ENCODE measurements around the gene CLNK.
"Not testable (repeated sequence)": the region's sequence is repeated elsewhere in the genome, so short reads cannot be mapped to it uniquely, and the experiment has no call there.

Gene CLNK

DNA sequence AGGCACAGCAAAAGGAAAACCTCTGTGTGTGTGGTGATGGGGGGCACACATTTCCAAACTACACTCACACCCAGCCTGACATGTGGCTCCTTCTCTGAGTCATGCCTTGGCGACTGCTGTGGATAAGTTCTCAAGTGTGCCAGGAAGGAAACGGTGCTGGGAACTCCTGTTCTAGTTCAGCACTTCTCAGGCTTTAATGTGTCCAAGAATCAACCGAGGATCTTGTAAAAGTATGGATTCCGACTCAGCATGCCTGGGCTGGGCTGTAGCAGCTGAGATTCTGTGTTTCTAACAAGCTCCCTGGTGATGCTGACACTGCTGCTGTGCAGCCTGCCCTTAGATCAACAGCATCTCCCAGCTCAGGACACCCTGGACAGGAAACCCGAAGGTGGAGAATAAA lies 20.2 kb downstream of the CLNK start:
- DNase-seq (ENCODE audit: low read depth in 1 of 2, low spot score in 1 of 2): no peak

DNA sequence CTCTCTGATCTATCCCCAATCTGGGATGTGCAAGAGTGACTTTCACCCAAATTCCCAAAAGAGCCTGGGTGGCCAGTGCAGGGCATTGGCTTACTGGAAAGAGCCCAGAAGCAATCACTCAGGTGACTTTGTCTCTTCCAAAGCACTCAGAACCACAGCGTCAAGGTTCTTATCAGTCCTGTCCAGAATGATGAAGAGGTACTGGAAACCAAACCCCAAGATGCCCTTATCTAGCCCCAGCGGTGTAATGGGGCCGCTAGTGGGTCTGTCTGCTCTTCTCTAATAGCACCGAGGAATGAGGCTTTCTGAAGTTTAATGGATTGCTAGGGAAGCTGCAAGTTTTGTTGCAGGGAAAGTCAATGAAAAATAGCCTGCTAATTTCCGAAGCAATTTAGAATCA lies 21.6 kb downstream of the CLNK start:
- no peak for DNase-seq (ENCODE audit: low read depth in 1 of 2, low spot score in 1 of 2)

DNA sequence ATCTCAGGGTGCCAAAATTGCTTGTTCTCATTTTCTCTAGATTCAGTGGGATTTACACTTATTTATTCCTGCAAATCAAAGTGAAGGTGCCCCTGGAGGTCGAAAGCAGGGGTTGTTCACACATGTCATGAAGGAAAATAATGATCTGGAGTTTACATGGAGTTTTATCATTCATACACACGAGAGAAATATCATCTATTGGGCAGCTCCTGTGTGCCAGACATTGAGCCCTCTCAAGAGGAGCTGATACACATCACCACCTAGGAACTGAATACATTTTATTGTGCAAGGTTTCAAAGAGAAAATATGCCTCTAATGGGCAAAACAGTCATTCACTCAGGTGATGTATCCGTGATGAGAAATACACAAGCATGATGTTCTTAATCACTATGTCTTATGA lies 23.5 kb downstream of the CLNK start:
- DNase-seq (ENCODE audit: low read depth in 1 of 2, low spot score in 1 of 2): no peak

DNA sequence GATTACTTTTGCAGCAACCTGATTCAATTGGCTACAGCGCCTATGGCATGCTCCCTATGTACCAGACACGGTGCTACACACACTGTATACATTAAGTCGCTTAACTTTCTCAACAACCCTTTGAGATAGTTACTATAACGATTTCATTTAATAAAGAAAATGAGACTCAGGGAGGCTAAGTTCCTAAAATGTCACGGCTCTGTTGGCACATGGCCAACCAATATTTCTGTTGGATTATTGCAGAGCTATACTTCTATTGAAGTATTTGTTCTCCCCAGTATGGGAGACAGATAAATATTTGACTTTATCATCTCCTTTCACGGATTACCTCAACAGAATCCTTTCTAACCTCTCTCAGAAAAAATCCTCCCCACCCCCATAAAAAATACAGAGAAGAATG lies 25.3 kb downstream of the CLNK start:
- DNase-seq (ENCODE audit: low read depth in 1 of 2, low spot score in 1 of 2): no peak

DNA sequence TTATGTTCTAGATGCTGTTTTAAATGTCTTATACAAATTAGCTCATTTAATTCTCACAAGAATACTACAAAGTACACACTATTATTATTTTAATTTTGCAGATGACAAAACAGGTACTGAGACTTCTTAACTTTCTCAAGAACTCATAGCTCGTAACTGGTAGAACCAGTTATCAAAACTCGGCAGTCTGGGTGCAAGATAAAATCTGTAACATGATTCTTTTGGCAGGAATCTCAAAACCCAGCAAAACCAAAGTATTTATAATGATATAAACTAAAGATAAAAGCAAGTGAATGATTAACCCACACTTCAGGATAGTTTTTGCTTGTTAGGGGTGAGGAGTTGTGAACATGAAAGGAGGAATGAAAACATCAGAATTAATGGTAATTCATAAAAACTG lies 27.6 kb downstream of the CLNK start:
- DNase-seq (ENCODE audit: low read depth in 1 of 2, low spot score in 1 of 2): no peak

DNA sequence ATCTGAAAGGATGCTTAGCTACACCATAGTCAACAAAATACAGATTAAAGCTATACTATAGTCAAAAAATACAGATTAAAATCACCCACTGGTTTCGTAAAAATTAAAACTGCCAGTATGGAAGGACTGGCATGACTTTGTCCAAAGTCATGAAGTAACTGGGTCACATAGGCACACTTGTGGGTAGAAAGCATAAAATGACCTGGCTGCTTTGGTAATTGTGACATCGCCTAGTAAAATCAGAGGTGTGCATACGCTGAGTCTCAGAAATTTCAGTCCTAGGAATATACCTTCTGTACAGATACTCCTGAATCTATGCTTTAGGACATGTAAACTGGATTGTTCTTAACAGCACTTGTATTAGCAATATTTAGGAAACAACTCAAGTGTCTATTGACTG lies 28.1 kb downstream of the CLNK start:
- no peak for DNase-seq (ENCODE audit: low read depth in 1 of 2, low spot score in 1 of 2)

DNA sequence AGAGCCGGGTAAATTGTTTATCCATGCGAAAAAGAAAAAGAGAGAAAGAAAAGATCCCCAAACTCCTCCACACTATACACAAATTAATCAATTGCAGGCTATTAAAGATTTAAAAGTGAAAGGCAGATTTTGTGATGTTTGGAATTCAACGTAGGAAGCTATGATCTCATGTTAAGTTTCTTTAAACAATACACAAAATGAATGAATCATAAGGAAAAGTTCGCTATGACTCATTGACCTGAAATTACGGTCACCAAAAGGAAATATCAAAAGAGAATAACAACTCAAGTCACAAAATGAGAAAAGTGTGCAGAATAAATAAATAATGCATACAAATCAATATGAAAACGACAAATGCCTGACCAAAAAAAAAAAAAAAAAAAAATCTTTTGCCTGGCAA lies 28.6 kb downstream of the CLNK start:
- DNase-seq (ENCODE audit: low read depth in 1 of 2, low spot score in 1 of 2): no peak

DNA sequence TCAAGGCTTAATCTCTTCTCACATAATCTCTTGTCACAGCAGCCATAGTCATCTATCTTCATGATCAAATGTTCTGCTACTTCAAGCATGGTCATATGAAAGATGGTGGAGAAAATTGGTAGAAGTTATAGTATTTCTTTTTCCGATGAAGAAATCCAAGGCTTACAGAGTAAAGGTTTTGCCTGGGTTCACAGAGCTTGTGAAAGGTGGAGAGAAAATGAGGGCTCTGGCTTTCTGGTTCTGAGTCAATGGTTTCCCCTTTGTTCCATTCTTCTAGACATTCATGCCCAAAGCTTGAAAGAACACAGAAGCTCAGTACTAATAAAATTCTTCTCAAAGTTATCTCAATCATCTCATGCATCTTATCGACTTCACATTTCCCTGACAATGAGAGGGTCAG lies 36.1 kb downstream of the CLNK start:
- no peak for DNase-seq (ENCODE audit: low read depth in 1 of 2, low spot score in 1 of 2)

DNA sequence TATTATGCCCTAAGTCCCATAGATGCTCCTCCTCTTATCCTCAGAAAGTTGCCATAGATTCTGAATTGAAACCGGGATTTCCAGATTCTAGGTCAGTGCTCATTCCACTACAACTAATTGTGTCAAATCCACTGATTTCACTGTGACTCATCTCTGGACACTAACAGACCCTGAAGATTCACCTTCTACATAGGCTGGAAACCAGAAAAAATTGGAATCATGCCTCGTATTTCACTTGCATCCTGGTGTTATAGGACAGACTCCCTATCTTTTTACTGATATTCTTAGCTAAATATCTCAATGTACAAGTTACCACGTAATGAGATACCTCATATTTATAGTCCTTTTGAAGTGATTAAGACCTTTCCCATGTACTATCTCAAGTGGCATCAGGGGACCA lies 36.7 kb downstream of the CLNK start:
- DNase-seq (ENCODE audit: low read depth in 1 of 2, low spot score in 1 of 2): no peak

DNA sequence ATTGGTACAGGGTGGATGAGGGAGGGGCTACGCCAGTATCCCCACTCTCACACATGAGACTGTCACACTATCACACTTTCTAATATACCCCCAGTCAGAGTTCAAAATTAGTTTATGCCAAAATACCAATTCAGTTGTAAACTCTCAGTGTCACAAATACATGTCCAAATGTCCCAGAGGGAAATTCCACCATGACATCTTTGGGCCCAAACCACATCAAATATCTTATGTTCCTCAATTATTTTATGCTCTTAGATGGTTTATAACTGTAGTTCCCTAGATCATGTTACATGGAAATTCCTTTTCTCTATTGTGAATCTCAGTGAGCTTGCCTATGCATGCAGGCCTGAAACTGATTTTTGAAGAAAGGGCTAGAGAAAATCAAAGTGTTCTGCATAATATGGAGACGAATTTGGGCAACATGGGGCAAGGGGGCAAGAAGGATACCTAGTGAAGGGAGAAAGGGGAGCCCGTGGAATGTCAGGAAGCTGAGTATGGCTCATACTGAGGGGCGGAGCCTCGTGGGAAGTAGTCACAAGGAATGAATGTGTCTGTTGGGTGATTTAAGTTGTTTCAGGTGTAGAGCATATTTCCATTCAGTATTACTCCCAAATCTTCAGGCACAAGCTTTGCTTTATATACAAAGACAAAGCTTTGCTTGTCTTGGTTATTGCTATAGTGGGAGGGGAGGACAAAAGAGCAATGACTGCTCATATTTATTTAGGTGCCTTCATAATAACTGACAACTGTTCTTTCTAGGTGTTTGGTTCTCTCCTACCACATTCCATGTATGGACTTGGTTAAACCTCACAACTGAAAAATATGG lies 40.8 kb downstream of the CLNK start:
- DNase-seq (ENCODE audit: low read depth in 1 of 2, low spot score in 1 of 2): no peak

DNA sequence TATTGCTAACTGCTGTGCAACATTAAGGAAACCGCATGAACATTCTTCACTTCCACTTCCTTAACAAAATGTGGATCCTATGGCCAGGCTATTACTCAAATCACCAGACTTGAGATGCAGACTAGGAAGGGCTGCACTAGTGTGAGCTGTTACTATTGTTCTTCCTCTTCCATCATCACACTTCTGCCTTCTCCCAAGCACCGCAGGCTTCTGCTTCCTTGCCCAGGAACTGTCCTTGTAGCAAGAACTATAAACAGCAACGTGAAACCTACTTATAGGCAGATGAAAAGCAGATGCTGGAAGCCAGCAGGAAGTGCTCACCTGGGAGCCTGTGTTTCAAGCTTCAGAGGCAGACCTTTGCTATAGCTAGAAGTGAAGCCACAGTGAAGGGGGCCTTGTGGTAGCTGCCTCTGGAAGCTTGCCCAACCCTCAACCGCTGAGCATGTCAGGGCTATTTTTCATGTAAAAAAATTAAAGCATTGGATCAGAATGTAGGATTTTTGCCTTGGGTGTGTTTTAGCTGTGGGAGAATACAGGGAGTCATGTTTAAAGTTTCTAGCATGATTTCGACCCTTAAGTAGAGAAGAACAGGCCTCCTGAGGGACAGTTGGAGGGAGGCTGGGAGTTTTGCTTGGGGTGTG lies 43.9 kb downstream of the CLNK start:
- no peak for DNase-seq (ENCODE audit: low read depth in 1 of 2, low spot score in 1 of 2)

DNA sequence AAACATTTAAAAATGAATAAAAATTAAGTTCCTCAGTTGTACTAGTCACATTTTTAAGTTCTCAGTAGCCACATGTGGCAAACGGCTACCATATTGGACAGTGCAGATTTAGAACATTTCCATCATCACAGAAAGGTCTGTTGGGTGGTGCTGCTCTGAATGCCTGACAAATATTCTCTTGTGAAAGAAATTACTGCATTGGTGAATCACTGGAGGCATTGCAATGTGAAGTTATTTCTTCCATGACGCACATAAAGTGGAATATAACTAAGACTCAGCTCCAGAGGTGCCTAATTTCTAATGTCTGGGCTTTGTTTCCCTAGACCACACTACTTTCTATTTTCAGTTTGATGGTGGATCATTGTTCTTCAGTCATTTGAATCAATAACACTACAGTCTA lies 44.9 kb downstream of the CLNK start:
- DNase-seq (ENCODE audit: low read depth in 1 of 2, low spot score in 1 of 2): no peak

DNA sequence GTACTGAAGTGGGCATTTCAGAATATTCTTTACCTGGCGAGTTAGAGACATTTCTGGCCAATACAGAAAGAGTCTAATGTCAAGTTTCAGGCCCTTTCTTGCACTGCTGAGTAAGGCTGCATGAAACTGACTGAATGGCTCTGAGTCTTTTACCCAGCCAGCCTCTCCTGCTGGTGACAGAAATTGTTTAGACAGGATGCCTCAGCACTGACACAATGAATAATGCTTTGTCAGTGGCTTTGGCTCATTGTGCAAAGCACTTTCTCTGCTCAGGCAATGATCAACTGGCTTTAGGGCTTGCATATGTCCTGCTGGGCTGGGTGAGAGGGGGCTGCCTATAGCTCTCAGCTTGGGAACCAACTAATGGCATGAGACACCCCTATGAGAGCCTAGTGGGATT lies 45.5 kb downstream of the CLNK start:
- DNase-seq (ENCODE audit: low read depth in 1 of 2, low spot score in 1 of 2): no peak

DNA sequence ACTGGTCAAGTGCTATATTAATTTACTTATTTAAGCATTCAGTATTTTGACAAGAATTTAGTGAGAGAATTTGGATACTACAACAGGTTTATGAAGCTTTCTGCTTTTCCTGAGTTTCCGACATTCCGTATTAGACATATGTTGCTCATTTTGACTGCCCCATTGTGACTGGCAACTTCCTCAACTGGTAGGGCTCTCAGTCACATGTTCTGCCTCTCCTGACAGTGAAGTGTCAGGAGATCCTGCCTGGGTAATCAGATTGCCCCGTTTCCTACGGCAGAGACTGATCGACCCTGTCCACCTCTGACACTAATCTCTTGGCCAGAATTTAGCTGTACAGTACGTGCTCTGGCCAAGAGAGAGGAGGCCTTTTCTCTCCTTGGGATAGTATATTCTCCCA lies 49.5 kb downstream of the CLNK start:
- no peak for DNase-seq (ENCODE audit: low read depth in 1 of 2, low spot score in 1 of 2)

DNA sequence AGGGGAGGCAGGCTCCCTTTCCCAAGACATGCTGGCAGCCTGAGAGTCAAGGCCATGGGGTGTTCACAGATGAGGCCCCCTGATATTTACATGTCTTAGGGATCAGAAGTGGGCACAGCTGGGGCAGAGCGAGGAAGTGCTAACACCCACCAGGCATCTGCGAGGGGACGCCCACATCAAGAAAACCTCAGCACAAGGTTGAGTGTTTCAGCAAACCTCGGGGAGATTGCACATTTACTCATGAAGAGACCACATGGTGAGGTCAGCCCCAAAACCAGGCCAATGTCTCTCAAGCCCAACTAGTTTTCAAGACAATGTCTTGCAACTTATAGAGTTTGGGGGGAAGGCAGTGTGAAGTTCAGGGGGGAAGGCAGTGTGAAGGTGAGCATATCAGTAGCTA lies 55.2 kb downstream of the CLNK start:
- no peak for DNase-seq (ENCODE audit: low read depth in 1 of 2, low spot score in 1 of 2)

DNA sequence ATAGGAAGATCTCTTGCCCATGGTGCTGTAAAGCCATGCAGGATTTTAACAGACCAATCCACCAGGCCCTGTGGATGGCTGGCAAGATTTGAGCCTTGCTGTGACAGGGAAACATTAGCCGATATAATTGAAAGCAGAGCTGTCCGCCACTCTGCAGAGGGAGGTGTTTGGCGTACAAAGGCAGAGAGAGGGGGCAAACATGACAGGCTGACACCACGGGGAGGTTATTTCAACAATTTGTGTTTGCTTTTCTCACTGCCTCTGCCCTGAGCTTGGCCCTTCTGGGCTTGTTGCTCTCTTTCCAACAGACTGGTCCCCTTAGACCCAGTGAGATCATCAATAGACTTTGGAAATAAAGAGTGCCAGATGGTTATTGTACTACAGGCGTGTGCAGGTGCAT lies 59.4 kb downstream of the CLNK start:
- no peak for DNase-seq (ENCODE audit: low read depth in 1 of 2, low spot score in 1 of 2)

DNA sequence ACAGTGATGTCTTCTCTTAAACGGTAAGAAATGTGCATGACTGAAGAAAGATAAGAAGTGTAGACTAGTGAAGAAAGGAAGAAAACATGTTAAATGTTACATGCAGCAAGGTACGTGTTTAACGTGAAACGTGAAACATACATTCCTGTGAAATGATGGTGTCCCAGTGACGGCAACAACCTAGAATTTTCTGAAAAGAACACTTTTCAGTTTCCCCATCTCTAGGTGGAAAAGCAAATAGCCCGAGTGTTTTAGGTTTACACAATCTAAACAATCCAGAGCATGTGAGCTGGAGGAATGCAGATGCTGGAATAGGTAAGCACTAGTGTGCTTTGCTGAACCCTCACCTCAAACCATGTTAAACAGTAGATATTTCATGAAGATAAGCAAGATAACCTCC lies 60.7 kb downstream of the CLNK start:
- no peak for DNase-seq (ENCODE audit: low read depth in 1 of 2, low spot score in 1 of 2)

DNA sequence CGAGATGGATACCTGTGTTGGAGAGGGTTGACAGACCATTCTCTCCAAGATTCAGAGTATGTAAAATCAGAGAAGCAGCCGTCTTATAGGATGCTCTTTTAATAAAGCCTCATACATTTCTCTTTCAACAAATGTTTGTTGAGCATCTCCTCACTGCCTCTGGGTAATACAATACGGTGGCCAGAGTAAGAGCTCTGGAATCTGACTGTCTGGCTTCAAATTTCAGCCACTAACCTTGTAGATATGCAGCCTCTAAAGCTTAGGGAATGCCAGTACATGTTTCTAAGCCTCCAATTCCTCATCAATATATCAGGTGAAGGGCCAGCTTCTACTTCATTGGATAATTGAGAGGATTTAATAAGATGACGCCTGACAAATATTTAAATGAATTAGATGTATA lies 61.3 kb downstream of the CLNK start:
- no peak for DNase-seq (ENCODE audit: low read depth in 1 of 2, low spot score in 1 of 2)

DNA sequence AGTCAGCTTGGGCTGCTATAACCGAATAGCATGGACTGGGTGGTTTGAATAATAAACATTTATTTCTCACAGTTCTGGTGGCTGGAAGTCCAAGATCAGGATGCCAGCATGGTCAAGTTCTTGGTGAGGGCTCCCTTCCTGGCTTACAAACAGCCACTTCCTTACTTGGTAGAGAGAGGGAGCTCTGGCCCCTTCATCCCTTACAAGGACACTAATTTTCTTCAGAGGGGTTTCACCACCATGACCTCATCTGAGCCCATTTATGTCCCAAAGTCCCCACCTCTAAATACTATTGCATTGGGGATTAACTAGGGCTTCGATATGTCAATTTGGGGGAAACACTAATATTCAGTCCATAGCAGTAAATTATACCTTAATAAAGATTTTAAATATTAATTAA lies 61.8 kb downstream of the CLNK start:
- no peak for DNase-seq (ENCODE audit: low read depth in 1 of 2, low spot score in 1 of 2)

DNA sequence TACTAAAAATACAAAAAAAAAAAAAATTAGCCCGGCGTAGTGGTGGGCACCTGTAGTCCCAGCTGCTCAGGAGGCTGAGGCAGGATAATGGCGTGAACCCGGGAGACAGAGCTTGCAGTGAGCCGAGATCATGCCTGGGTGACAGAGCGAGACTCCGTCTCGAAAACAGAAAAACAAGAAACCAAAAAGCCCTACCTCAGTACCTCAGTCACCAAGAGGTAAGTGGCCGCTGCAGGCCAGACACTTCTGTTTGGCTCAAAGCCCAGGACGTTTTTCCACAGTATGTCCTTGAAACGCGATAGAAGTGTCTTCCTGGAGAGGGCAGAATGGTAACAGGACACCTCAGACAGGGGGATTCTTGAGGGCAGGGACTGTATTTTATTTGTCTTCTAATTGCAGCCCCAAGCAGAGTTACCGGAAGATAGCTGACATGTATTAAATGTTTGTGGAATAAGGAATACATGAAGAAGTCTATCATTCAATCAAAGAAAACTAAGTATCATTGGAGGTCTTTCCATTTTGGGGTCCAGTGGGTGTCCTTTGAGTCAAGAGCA lies 63.6 kb downstream of the CLNK start:
- DNase-seq (ENCODE audit: low read depth in 1 of 2, low spot score in 1 of 2): no peak

DNA sequence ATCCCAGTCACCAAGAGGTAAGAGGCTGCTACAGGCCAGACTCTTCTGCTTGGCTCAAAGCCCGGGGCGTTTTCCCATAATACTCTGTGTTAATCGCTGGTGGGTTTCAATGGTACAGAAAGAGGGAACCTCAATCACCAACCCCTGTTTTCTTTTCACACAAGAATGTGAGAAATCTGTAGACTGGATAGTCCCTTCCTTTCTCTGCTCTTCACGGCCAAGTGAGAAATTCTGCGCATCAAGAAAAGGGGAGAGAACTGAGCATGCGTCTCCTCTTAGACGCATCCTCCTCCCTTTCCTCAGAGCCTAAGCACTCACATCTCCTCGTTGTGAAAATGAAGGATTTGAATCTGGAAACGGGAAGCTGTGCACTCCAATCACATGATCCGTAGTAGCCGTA lies 64.7 kb downstream of the CLNK start:
- no peak for DNase-seq (ENCODE audit: low read depth in 1 of 2, low spot score in 1 of 2)

DNA sequence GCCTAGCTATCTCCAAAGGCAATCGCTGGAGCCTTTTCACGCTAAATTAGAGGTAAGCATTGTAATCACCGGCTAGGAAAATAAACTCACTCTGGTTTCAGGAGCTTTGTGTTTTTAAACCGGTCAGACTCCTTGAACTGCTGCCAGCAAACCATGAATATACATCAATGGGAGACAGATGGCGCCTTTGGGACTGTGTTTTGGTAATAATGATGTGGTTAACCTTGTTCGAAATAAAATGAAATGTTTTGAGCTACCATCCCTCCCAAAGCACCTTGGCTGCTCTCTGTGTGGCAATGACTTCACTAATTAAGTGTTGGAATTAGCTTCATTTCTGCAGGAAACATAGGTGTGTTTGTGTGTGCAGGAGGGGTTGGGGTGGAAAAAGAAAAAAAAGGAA lies 65.3 kb downstream of the CLNK start:
- DNase-seq (ENCODE audit: low read depth in 1 of 2, low spot score in 1 of 2): no peak

DNA sequence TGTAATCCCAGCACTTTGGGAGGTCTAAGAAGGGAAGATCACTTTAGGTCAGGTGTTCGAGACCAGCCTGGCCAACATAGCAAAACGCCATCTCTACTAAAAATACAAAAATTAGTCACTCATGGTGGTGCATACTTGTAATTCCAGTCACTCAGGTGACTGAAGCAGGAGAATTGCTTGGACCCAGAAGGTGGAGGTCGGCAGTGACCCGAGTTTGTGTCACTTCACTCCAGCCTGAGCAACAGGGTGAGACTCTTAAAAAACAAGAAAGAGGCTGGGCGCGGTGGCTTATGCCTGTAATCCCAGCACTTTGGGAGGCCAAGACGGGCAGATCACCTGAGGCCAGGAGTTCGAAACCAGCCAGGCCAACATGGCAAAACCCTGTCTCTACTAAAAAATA lies 69.6 kb downstream of the CLNK start:
- not testable (repeated sequence) for DNase-seq (ENCODE audit: low read depth in 1 of 2, low spot score in 1 of 2)

Measured in activated CD4-positive, alpha-beta T cell treated with anti-CD3 and anti-CD28 coated beads, Interleukin-2, amount 50 U/mL, for 24 hours (primary cell).